ENCODE data around the gene F2RL3. TPM values are rescaled to one million over a fixed set of nuclear protein-coding genes. Genes with fewer than 3 reads are reported as not detected.

Gene F2RL3
- total and polyA plus RNA-seq, 9 of the 15 experiments (the other 6 are each of a cell fraction or from before 2014, with no cell fraction given) = 1.4 to 27.6 (median 11.9) TPM

DNA sequence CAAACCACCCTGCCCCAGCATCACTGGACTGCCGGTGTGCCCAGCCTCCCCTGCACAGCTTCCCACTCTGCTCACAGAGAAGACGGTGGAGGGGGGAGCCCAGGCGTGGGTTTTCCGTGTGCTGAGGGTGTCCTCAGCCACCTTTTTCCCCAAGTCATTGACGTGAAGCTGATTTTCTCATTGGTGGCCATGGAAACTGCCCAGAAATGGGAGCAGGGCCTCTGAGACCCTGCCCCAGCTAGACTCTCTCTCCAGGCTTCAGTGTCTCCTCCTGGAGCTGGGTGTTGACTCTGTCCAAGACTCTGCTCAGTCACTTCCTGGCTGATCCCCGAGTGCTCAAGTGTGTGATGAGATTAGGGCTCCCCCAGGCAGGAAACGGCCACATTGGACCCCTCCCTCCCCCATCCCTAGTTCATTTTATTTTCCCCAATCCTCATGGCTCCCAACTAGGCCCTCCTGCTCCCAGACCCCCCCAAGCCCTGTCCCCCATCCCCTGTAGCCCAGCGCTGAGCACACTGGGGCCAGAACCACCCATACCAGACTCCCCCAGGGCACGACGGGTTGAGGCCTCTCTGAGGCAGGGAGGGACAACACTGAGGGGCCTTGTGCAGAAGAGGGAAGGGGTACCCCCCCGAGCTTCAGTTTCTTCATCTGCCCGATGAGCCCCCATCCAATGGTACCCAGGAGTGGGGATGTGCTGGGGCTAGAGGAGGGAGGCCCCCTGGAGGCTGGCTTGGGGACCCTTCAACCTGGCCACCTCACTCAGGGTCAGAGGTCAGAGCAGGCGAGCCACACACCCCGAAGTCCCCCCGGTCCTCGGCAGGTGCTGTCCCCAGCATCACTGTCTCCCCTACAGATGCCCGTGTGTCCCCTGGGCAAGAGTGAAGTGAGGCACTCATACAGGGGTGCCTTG, 1.2 kb upstream of the F2RL3 start (continued):
- TF ChIP-seq E2F4 (CRISPR knock-in tag; IDR thresholded peaks at IDR 0.05; ENCODE audit: low read depth) (no peak), ZNF395 (CRISPR knock-in tag; IDR thresholded peaks at IDR 0.05) (peak; percentile 43; the same call in 1 of the 2 replicates), E2F3 (CRISPR knock-in tag; IDR thresholded peaks at IDR 0.05) (no peak), TEAD4 (IDR thresholded peaks at IDR 0.05; ENCODE audit: low read length) (peak; percentile 50; the same call in 1 of the 2 replicates), TEAD4 (CRISPR knock-in tag; IDR thresholded peaks at IDR 0.05; ENCODE audit: borderline replicate concordance) (no peak), CBFA2T3 (IDR thresholded peaks at IDR 0.05) (peak; percentile 68), TEAD2 (tag; IDR thresholded peaks at IDR 0.05) (no peak), ZNF224 (CRISPR knock-in tag; IDR thresholded peaks at IDR 0.05) (no peak), ETV1 (tag; conservative IDR thresholded peaks at IDR 0.05; ENCODE audit: low read depth) (peak; percentile 90), EHMT2 (IDR thresholded peaks at IDR 0.05) (no peak), ZNF644 (tag; IDR thresholded peaks at IDR 0.05; ENCODE audit: low read depth) (no peak), ZKSCAN3 (CRISPR knock-in tag; IDR thresholded peaks at IDR 0.05) (no peak), SPI1 (IDR thresholded peaks at IDR 0.05; ENCODE audit: borderline replicate concordance, low read depth, low read length) (peak; percentile 33; the same call in 1 of the 2 replicates), NR2C1 (IDR thresholded peaks at IDR 0.05) (peak; percentile 91), NR2C1 (tag; IDR thresholded peaks at IDR 0.05) (peak; percentile 90), POLR2AphosphoS2 (IDR thresholded peaks at IDR 0.05; ENCODE audit: low read length) (no peak), SLC30A9 (CRISPR knock-in tag; IDR thresholded peaks at IDR 0.05) (no peak)
- TF ChIP-seq, protein P1, sequence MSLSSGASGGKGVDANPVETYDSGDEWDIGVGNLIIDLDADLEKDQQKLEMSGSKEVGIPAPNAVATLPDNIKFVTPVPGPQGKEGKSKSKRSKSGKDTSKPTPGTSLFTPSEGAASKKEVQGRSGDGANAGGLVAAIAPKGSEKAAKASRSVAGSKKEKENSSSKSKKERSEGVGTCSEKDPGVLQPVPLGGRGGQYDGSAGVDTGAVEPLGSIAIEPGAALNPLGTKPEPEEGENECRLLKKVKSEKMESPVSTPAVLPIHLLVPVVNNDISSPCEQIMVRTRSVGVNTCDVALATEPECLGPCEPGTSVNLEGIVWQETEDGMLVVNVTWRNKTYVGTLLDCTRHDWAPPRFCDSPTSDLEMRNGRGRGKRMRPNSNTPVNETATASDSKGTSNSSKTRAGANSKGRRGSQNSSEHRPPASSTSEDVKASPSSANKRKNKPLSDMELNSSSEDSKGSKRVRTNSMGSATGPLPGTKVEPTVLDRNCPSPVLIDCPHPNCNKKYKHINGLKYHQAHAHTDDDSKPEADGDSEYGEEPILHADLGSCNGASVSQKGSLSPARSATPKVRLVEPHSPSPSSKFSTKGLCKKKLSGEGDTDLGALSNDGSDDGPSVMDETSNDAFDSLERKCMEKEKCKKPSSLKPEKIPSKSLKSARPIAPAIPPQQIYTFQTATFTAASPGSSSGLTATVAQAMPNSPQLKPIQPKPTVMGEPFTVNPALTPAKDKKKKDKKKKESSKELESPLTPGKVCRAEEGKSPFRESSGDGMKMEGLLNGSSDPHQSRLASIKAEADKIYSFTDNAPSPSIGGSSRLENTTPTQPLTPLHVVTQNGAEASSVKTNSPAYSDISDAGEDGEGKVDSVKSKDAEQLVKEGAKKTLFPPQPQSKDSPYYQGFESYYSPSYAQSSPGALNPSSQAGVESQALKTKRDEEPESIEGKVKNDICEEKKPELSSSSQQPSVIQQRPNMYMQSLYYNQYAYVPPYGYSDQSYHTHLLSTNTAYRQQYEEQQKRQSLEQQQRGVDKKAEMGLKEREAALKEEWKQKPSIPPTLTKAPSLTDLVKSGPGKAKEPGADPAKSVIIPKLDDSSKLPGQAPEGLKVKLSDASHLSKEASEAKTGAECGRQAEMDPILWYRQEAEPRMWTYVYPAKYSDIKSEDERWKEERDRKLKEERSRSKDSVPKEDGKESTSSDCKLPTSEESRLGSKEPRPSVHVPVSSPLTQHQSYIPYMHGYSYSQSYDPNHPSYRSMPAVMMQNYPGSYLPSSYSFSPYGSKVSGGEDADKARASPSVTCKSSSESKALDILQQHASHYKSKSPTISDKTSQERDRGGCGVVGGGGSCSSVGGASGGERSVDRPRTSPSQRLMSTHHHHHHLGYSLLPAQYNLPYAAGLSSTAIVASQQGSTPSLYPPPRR (CRISPR knock-in tag; IDR thresholded peaks at IDR 0.05; ENCODE audit: borderline replicate concordance) = no peak
- TF ChIP-seq, protein P2, sequence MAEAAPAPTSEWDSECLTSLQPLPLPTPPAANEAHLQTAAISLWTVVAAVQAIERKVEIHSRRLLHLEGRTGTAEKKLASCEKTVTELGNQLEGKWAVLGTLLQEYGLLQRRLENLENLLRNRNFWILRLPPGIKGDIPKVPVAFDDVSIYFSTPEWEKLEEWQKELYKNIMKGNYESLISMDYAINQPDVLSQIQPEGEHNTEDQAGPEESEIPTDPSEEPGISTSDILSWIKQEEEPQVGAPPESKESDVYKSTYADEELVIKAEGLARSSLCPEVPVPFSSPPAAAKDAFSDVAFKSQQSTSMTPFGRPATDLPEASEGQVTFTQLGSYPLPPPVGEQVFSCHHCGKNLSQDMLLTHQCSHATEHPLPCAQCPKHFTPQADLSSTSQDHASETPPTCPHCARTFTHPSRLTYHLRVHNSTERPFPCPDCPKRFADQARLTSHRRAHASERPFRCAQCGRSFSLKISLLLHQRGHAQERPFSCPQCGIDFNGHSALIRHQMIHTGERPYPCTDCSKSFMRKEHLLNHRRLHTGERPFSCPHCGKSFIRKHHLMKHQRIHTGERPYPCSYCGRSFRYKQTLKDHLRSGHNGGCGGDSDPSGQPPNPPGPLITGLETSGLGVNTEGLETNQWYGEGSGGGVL (CRISPR knock-in tag; IDR thresholded peaks at IDR 0.05) = no peak
